GM12892 (cell line): Measurements from ENCODE around the gene MS4A1.

ENCODE experiments used
- POLR2A ChIP-seq: IDR thresholded peaks from 2 replicates; pipeline ENCODE4 v1.6.1; 2011; ENCODE audit warnings: low read depth, low read length, control low read depth
- POLR2AphosphoS5 ChIP-seq: IDR thresholded peaks from 2 replicates; pipeline ENCODE4 v1.6.1; 2011; ENCODE audit warnings: low read depth, low read length, control low read depth

GRCh38 chr11:60420015-60420414, 35.6 kb upstream of the MS4A1 start:
- TF ChIP-seq POLR2AphosphoS5 = no peak
- no peak for TF ChIP-seq POLR2A
